K562 (cell line): ENCODE data around the gene ARHGAP12. TPM values are rescaled to one million over a fixed set of nuclear protein-coding genes. Genes with fewer than 3 reads are reported as not detected.

Experiments used
- JUND ChIP-seq, 2 experiments: IDR thresholded peaks; 2 replicates in 1 of 2; 3 replicates in 1 of 2; pipeline ENCODE4 v1.6.1; 2011; ENCODE audit warnings: borderline replicate concordance in 2 of 2, low read depth in 2 of 2, low read length in 2 of 2, improper control_type of control experiment in 1 of 2, missing biosample characterization in 1 of 2, missing genetic modification characterization in 1 of 2, missing genetic modification reagents in 1 of 2
- MGA ChIP-seq: fragments of 450-650 bp; IDR thresholded peaks from 2 replicates; pipeline ENCODE4 v1.6.1; 2016; ENCODE audit warnings: mild to moderate bottlenecking, moderate library complexity
- RBM39 ChIP-seq: fragments of 200-400 bp; formaldehyde crosslinking; optimal IDR thresholded peaks from 2 replicates; pipeline ENCODE3; 2018; ENCODE audit warnings: low read depth, low read length
- polyA plus RNA-seq, 8 experiments: library from polyadenylated mRNA; depleted of rRNA in 4 of 8; stranded (reverse) in 5 of 8; unstranded in 3 of 8; fragments of >200 nt; fragmentation: Nextera tagmentation in 2 of 8; fragmentation: Illumina TruSeq in 1 of 8; extraction: Ambion mirVana in 2 of 8; extraction: Trizol in 1 of 8; gene quantifications; 2 replicates each; pipeline versions ENCODE4 v1.2.1 to v1.2.3, GENCODE V29; 2011 to 2014; ENCODE audit warnings: inconsistent platforms in 1 of 8, missing spikeins in 1 of 8
- total RNA-seq, 7 experiments: library from RNA; depleted of rRNA in 6 of 7; stranded (reverse); fragments of >200 nt in 6 of 7; fragmentation: Illumina TruSeq in 2 of 7; extraction: Trizol in 2 of 7; gene quantifications; 2 replicates each; pipeline versions ENCODE4 v1.2.1 to v1.2.3, GENCODE V29; 2011 to 2021; ENCODE audit warnings: low replicate concordance in 1 of 7

ARHGAP12 gene
- total and polyA plus RNA-seq, 9 of the 15 experiments (the other 6 are each of a cell fraction or from before 2014, with no cell fraction given): 4.4 to 18.7 (median 10.1) TPM

- TF ChIP-seq JUND (IDR thresholded peaks at IDR 0.05; ENCODE audit: borderline replicate concordance, low read depth, low read length) (no peak), JUND (tag; IDR thresholded peaks at IDR 0.05; ENCODE audit: borderline replicate concordance, low read depth, low read length) (peak; percentile 36; the same call in 1 of the 3 replicates), MGA (0 out of 2 replicates have a peak, but pooled peaks have one; percentile 8), RBM39 (no peak)
Measured at GRCh38 chr10:31977440-31978155, 49.0 kb upstream of the ARHGAP12 start (continued).
